ENCODE results near the gene TEKT2.

Gene TEKT2

DNA sequence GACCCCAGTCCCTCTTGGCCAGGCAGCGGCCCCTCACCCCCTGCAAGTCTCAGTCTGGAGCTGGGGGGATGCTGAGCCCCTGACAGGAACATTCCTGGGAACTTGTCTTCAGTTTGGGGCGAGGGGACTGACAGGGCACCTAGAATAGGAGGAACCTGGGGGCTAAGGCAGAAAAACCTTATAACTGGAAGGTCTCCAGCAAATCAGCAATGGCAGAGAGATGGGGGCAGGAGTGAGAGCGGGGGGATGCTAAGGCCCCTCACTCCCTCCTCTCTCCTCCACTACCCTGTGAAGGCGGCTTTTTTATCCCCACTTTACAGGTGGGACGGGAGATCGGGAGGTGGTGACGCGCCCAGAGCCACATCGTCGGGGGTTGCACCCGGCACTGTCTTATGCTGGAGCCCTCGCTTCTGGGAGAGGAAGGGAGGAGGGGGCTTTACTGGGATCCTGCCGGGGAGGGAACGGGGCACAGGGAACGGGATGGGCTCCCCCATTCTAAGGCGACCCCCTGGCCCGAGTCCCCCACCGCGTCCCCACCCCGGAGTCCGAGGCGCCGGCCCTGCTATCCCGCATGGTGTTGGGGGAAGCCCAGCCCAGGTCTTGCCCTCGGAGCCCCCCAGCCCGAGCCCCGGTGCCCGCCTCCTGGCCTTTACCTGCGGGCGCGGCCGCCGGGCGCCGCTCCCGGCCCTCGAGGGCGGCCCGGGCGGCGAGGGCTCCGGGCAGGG, 40.7 kb downstream of the TEKT2 start:
- TF ChIP-seq GATA1 (IDR thresholded peaks at IDR 0.05; ENCODE audit: low read depth, low read length) (no peak), POLR2A (IDR thresholded peaks at IDR 0.05; ENCODE audit: low read length) (no peak)
- no peak for DNase-seq

DNA sequence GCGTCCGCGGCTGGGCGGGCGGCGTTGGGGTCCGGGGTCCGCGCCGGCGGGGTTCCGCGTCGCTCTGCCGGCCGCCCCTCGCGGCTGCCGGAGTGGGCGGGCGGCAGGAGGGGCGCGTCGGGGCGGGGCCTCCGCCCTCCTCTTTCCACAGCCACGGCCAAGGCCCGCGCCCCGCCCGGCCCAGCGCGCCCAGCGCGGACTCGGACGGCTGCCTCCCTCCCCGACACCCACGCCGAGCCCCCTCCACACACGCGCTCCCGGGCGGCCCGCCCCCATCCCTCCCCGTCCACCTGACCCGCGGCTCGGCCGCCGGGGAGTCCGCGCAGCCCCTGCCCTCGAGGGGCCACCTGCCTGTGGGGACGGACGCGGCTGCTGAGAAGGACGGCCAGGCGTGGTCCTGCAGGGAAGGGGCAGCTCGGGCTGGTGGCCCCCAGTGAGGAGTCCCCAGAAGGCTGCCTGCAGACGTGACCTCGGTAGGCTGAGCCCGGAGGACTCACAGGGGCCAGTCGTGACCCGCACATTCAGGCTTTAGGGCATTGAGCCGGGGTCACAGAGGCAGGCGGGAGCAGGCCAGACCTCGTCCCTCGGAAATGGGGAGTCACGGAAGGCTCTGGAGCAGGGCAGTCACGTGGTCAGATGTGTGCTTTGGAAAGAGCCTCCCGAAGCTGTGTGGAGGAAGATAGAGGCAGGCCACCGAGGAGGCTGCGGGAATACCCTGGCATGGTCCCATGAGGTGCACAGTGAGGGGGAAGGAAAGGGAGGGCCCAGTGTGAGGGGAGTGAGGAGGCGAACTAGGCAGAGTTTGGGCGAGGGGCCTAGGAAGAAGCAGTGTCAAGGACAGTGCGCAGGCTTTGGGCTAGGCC, 41.5 kb downstream of the TEKT2 start, which contains the start of gene COL8A2:
COL8A2 (minus strand) TSS at position 94 of the 863 bp plus-strand sequence. CDS start 24,980 bp downstream, outside the sequence.
- DNase-seq, result no peak
- TF ChIP-seq POLR2A (IDR thresholded peaks at IDR 0.05; ENCODE audit: low read length) (no peak), GATA1 (IDR thresholded peaks at IDR 0.05; ENCODE audit: low read depth, low read length) (no peak)

- no peak for DNase-seq
- TF ChIP-seq GATA1 (IDR thresholded peaks at IDR 0.05; ENCODE audit: low read depth, low read length) (no peak), POLR2A (IDR thresholded peaks at IDR 0.05; ENCODE audit: low read length) (no peak)
These were observed 42.3 kb downstream of the TEKT2 start for GRCh38 chr1:36126005-36126716.

- no peak for DNase-seq
- TF ChIP-seq GATA1 (IDR thresholded peaks at IDR 0.05; ENCODE audit: low read depth, low read length), result no peak
- no peak for TF ChIP-seq POLR2A (IDR thresholded peaks at IDR 0.05; ENCODE audit: low read length)
These were observed 43.1 kb downstream of the TEKT2 start for GRCh38 chr1:36126797-36127500.

- peak in 1 of 2 experiments; percentile 54 for DNase-seq
- no peak for TF ChIP-seq POLR2A (IDR thresholded peaks at IDR 0.05; ENCODE audit: low read length)
- TF ChIP-seq GATA1 (IDR thresholded peaks at IDR 0.05; ENCODE audit: low read depth, low read length), result no peak
These were observed 44.4 kb downstream of the TEKT2 start for GRCh38 chr1:36128126-36128904.

- TF ChIP-seq POLR2A (IDR thresholded peaks at IDR 0.05; ENCODE audit: low read length) (no peak), GATA1 (IDR thresholded peaks at IDR 0.05; ENCODE audit: low read depth, low read length) (no peak)
- DNase-seq, result no peak
These were observed 45.0 kb downstream of the TEKT2 start for GRCh38 chr1:36128905-36129206.

DNA sequence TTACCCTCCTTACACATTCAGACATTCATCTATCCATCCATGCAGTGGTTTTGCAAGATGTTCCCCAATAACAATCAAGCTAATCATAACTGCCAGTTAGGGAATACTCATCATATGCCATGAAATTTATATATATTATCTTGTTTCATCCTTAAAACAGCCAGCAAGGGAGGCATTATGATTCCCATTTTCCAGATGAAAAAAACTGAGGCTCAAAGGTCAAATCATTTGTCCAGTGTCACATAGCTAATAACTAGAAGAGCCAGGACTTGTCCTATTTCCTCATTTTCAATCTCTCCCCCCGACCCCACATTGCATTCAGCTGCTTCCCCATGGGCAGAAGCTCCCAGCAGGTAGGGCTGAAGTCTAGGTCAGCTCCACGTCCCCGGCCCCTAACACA, 48.1 kb downstream of the TEKT2 start:
- DNase-seq, result no peak
- TF ChIP-seq POLR2A (IDR thresholded peaks at IDR 0.05; ENCODE audit: low read length) (no peak), GATA1 (IDR thresholded peaks at IDR 0.05; ENCODE audit: low read depth, low read length) (no peak)

DNA sequence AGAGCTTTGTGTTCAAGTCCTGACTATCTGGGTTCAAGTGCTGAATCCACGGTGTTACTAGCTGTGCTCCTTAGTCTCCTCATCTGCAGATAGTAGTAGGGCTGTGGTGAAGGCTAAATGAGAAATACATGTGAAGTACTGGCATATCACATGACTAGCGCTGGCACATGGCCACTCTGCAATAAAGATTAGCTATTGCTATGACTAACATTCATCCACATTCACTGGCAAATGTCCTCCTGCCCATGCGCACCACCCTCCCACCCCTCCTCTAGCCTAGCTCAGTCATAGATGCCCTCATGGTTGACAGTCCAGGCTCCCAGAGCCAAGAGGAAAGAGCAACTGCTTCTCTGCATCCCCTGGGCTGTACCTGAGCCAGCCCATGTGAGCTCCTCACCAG, 49.6 kb downstream of the TEKT2 start:
- peak; percentile 55 to 76 for DNase-seq
- TF ChIP-seq POLR2A (IDR thresholded peaks at IDR 0.05; ENCODE audit: low read length) (peak; percentile 18), GATA1 (IDR thresholded peaks at IDR 0.05; ENCODE audit: low read depth, low read length) (no peak)

DNA sequence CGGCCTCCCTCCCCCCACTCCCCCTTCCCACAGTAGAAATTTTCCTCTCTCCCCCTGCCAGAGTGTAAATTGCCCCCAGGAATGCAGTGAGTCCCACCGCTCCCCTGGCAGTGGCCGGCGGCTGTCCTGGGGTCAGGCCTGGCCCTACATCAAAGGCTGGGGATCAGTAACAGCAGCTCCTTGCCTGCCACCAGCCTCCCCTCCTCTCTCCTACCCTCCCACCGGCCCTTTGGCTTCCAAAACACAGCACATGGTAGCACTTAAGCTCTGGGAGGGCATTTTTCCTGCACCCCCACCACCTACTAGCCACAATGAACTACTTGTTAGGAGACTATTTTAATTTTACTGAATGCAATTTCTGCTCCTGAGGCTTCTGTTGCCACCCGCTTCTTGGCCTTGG, 50.1 kb downstream of the TEKT2 start:
- TF ChIP-seq POLR2A (IDR thresholded peaks at IDR 0.05; ENCODE audit: low read length), result no peak
- TF ChIP-seq GATA1 (IDR thresholded peaks at IDR 0.05; ENCODE audit: low read depth, low read length), result no peak
- DNase-seq, result no peak

- peak; percentile 54 to 79 for DNase-seq
- TF ChIP-seq GATA1 (IDR thresholded peaks at IDR 0.05; ENCODE audit: low read depth, low read length) (no peak), POLR2A (IDR thresholded peaks at IDR 0.05; ENCODE audit: low read length) (no peak)
These were observed 50.8 kb downstream of the TEKT2 start for GRCh38 chr1:36134505-36135329.

GRCh38 chr1:36135330-36135667, 51.4 kb downstream of the TEKT2 start:
- DNase-seq, result no peak
- no peak for TF ChIP-seq GATA1 (IDR thresholded peaks at IDR 0.05; ENCODE audit: low read depth, low read length)
- TF ChIP-seq POLR2A (IDR thresholded peaks at IDR 0.05; ENCODE audit: low read length), result no peak

- no peak for DNase-seq
- TF ChIP-seq POLR2A (IDR thresholded peaks at IDR 0.05; ENCODE audit: low read length), result no peak
- TF ChIP-seq GATA1 (IDR thresholded peaks at IDR 0.05; ENCODE audit: low read depth, low read length), result no peak
These were observed 51.9 kb downstream of the TEKT2 start for GRCh38 chr1:36135796-36136195.

Measured in erythroblast (primary cell).